HL-60 (cell line): ENCODE results near the gene CFAP61.

Experiments used
- GABPA ChIP-seq: IDR thresholded peaks from 2 replicates; pipeline ENCODE4 v1.6.1; 2012; ENCODE audit warnings: low read depth
- POLR2AphosphoS5 ChIP-seq: IDR thresholded peaks from 2 replicates; pipeline ENCODE4 v1.6.1; 2012; ENCODE audit warnings: low read depth
- SPI1 ChIP-seq: IDR thresholded peaks from 2 replicates; pipeline ENCODE4 v1.6.1; 2012; ENCODE audit warnings: low read depth, mild to moderate bottlenecking, borderline replicate concordance
- TF ChIP-seq, protein P1 (sequence below): IDR thresholded peaks from one replicate; pipeline ENCODE4 v1.5.1; 2011; ENCODE audit warnings: low read length, control low read depth, inconsistent platforms; ENCODE audit not compliant: insufficient read depth
- TF ChIP-seq, protein P2 (sequence below): IDR thresholded peaks from 2 replicates; pipeline ENCODE4 v1.6.1; 2012; ENCODE audit warnings: low read depth; ENCODE audit not compliant: insufficient replicate concordance

GRCh38 chr20:20398123-20398522 is 345.8 kb downstream of the CFAP61 start:
- no peak for TF ChIP-seq POLR2AphosphoS5
- TF ChIP-seq, protein P1, sequence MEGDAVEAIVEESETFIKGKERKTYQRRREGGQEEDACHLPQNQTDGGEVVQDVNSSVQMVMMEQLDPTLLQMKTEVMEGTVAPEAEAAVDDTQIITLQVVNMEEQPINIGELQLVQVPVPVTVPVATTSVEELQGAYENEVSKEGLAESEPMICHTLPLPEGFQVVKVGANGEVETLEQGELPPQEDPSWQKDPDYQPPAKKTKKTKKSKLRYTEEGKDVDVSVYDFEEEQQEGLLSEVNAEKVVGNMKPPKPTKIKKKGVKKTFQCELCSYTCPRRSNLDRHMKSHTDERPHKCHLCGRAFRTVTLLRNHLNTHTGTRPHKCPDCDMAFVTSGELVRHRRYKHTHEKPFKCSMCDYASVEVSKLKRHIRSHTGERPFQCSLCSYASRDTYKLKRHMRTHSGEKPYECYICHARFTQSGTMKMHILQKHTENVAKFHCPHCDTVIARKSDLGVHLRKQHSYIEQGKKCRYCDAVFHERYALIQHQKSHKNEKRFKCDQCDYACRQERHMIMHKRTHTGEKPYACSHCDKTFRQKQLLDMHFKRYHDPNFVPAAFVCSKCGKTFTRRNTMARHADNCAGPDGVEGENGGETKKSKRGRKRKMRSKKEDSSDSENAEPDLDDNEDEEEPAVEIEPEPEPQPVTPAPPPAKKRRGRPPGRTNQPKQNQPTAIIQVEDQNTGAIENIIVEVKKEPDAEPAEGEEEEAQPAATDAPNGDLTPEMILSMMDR: no peak
- TF ChIP-seq, protein P2, sequence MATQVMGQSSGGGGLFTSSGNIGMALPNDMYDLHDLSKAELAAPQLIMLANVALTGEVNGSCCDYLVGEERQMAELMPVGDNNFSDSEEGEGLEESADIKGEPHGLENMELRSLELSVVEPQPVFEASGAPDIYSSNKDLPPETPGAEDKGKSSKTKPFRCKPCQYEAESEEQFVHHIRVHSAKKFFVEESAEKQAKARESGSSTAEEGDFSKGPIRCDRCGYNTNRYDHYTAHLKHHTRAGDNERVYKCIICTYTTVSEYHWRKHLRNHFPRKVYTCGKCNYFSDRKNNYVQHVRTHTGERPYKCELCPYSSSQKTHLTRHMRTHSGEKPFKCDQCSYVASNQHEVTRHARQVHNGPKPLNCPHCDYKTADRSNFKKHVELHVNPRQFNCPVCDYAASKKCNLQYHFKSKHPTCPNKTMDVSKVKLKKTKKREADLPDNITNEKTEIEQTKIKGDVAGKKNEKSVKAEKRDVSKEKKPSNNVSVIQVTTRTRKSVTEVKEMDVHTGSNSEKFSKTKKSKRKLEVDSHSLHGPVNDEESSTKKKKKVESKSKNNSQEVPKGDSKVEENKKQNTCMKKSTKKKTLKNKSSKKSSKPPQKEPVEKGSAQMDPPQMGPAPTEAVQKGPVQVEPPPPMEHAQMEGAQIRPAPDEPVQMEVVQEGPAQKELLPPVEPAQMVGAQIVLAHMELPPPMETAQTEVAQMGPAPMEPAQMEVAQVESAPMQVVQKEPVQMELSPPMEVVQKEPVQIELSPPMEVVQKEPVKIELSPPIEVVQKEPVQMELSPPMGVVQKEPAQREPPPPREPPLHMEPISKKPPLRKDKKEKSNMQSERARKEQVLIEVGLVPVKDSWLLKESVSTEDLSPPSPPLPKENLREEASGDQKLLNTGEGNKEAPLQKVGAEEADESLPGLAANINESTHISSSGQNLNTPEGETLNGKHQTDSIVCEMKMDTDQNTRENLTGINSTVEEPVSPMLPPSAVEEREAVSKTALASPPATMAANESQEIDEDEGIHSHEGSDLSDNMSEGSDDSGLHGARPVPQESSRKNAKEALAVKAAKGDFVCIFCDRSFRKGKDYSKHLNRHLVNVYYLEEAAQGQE: no peak
- TF ChIP-seq SPI1: no peak
- no peak for TF ChIP-seq GABPA
